K562 (cell line): ENCODE results near the gene AQP5. TPM values are rescaled to one million over a fixed set of nuclear protein-coding genes. Genes with fewer than 3 reads are reported as not detected.

Experiments
- ATAC-seq: fragments of 200-7000 bp; cut with Tn5 transposase; 3 replicates; pipeline ENCODE4 v1.9.1; 2020; ENCODE audit warnings: moderate library complexity
- BruUV-seq: library from RNA; stranded (reverse); fragments of 400-500 nt; replicated peaks from 2 replicates; lab custom pipeline; 2021; lab: Mats Ljungman, UMichigan
- CTCF ChIA-PET: fragments of 300-600 bp; formaldehyde crosslinking; extraction: SDS; loops from one replicate; lab custom pipeline; 2021; ENCODE audit warnings: low intra/inter-chr PET ratio; lab: Yijun Ruan, JAX
- POLR2A ChIA-PET: fragments of 300-600, 350-650 bp; sonication (Branson Sonifier 250); formaldehyde crosslinking; extraction: SDS; loops from one replicate; lab custom pipeline; 2021; ENCODE audit warnings: antibody characterized with exemption, inconsistent platforms; lab: Yijun Ruan, JAX
- DNase-seq, 4 experiments: peaks; one replicate each; pipeline versions ENCODE4 v3.0.0 to v3.0.0-alpha.2; 2011 to 2018; ENCODE audit warnings: low spot score in 3 of 4, mixed read lengths in 3 of 4; ENCODE audit errors: extremely low read depth in 1 of 4
- FAIRE-seq: peaks from 2 replicates; lab custom pipeline; 2011; peaks lifted over from hg19 to GRCh38; lab: Jason Lieb, UNC
- H2AFZ ChIP-seq: 2 replicates; pipeline ENCODE4 v1.6.0; 2011; ENCODE audit warnings: low read depth, low read length, control low read depth, inconsistent platforms
- H3K27ac ChIP-seq: fragments of 200-600 bp; 3 replicates; pipeline ENCODE4 v1.8.0; 2011; ENCODE audit warnings: low read depth, mild to moderate bottlenecking, control low read depth, inconsistent platforms, low read length, moderate library complexity, mixed read lengths; ENCODE audit errors: extremely low read depth
- H3K27me3 ChIP-seq, 2 experiments: fragments of 300-600 bp in 1 of 2; 2 replicates in 1 of 2; 3 replicates in 1 of 2; pipeline versions ENCODE4 v1.6.0 to v1.8.0; 2011; ENCODE audit warnings: inconsistent platforms in 2 of 2, low read length in 2 of 2, mild to moderate bottlenecking in 1 of 2, mixed read lengths in 1 of 2, moderate library complexity in 1 of 2; ENCODE audit not compliant: control insufficient read depth in 2 of 2, insufficient read depth in 2 of 2
- H3K36me3 ChIP-seq: fragments of 300-600 bp; 3 replicates; pipeline ENCODE4 v1.8.0; 2011; ENCODE audit warnings: mild to moderate bottlenecking, low read length, inconsistent platforms; ENCODE audit not compliant: control insufficient read depth, insufficient read depth
- H3K4me1 ChIP-seq, 2 experiments: fragments of 200-600 bp in 1 of 2; replicated peaks in 1 of 2; 2 replicates in 1 of 2; 3 replicates in 1 of 2; pipeline versions ENCODE4 v1.5.1 to v1.8.0; 2011; ENCODE audit warnings: inconsistent platforms in 2 of 2, low read length in 2 of 2, mild to moderate bottlenecking in 1 of 2, mixed read lengths in 1 of 2, moderate library complexity in 1 of 2; ENCODE audit not compliant: control insufficient read depth in 2 of 2, insufficient read depth in 2 of 2
- H3K4me2 ChIP-seq: 2 replicates; pipeline ENCODE4 v1.6.1; 2011; ENCODE audit warnings: low read length, control low read depth, inconsistent platforms, mixed read lengths; ENCODE audit not compliant: insufficient read depth
- H3K4me3 ChIP-seq: fragments of 200-600 bp; sonication (generic), shearing (Covaris generic); 2 replicates; pipeline ENCODE4 v1.5.1; 2016; ENCODE audit warnings: control low read depth, inconsistent platforms
- H3K79me2 ChIP-seq: fragments of 200-600 bp; 3 replicates; pipeline ENCODE4 v1.8.0; 2011; ENCODE audit warnings: low read length, inconsistent platforms; ENCODE audit not compliant: control insufficient read depth, insufficient read depth
- H3K9ac ChIP-seq, 2 experiments: 2 replicates each; pipeline versions ENCODE4 v1.6.0 to v1.6.1; 2011; ENCODE audit warnings: low read depth in 2 of 2, low read length in 2 of 2, control low read depth in 1 of 2, inconsistent platforms in 1 of 2, mild to moderate bottlenecking in 1 of 2, mixed read lengths in 1 of 2; ENCODE audit not compliant: insufficient read depth in 1 of 2
- H3K9me1 ChIP-seq: one replicate; pipeline ENCODE4 v1.6.0; 2011; ENCODE audit warnings: inconsistent platforms, mild to moderate bottlenecking, low read length, moderate library complexity; ENCODE audit not compliant: control insufficient read depth, insufficient read depth
- H3K9me3 ChIP-seq: replicated peaks from 2 replicates; pipeline ENCODE4 v1.5.1; 2011; ENCODE audit warnings: low read depth, low read length, inconsistent platforms; ENCODE audit not compliant: control insufficient read depth, insufficient read depth
- H4K20me1 ChIP-seq: replicated peaks from 2 replicates; pipeline ENCODE4 v1.6.1; 2011; ENCODE audit warnings: low read length, inconsistent platforms, mixed read lengths; ENCODE audit not compliant: control insufficient read depth, insufficient read depth
- BRCA1 ChIP-seq, 2 experiments: fragments of 450-650 bp in 1 of 2; sonication (generic) in 1 of 2; formaldehyde crosslinking in 1 of 2; IDR thresholded peaks; 2 replicates each; pipeline versions ENCODE4 v1.5.0 to v1.6.1; 2017 to 2020; ENCODE audit warnings: mild to moderate bottlenecking in 1 of 2, missing genetic modification reagents in 1 of 2
- GATAD2A ChIP-seq: fragments of 450-650 bp; IDR thresholded peaks from 2 replicates; pipeline ENCODE4 v1.6.1; 2017
- IRF1 ChIP-seq: sonication (generic); formaldehyde crosslinking; IDR thresholded peaks from 2 replicates; pipeline ENCODE4 v1.8.0; 2022; ENCODE audit warnings: missing genetic modification reagents, mild to moderate bottlenecking, borderline replicate concordance
- MED1 ChIP-seq: sonication (generic); formaldehyde crosslinking; IDR thresholded peaks from 2 replicates; pipeline ENCODE4 v1.8.1; 2023; ENCODE audit warnings: missing genetic modification reagents, borderline replicate concordance
- MEF2D ChIP-seq: conservative IDR thresholded peaks from 2 replicates; pipeline ENCODE4 v1.6.1; 2016; ENCODE audit warnings: low read depth, missing genetic modification characterization, missing compliant biosample characterization
- NCOA2 ChIP-seq, 2 experiments: fragments of 450-650 bp; IDR thresholded peaks; 2 replicates each; pipeline ENCODE4 v1.6.1; 2018; ENCODE audit warnings: mild to moderate bottlenecking in 2 of 2, moderate library complexity in 1 of 2; ENCODE audit not compliant: partially characterized antibody in 2 of 2
- RBM14 ChIP-seq: fragments of 200-400 bp; formaldehyde crosslinking; IDR thresholded peaks from 2 replicates; pipeline ENCODE4 v1.6.1; 2018; ENCODE audit warnings: low read depth, mild to moderate bottlenecking, low read length, moderate library complexity, borderline replicate concordance; ENCODE audit not compliant: insufficient read depth
- SRSF7 ChIP-seq: fragments of 200-400 bp; formaldehyde crosslinking; optimal IDR thresholded peaks from 2 replicates; pipeline ENCODE3; 2017; ENCODE audit warnings: mild to moderate bottlenecking, low read depth, low read length
- TBL1XR1 ChIP-seq, 2 experiments: IDR thresholded peaks; 2 replicates each; pipeline ENCODE4 v1.6.1; 2012; ENCODE audit warnings: improper control_type of control experiment in 2 of 2, low read length in 2 of 2, mild to moderate bottlenecking in 1 of 2
- TSC22D4 ChIP-seq: fragments of 450-650 bp; IDR thresholded peaks from 2 replicates; pipeline ENCODE4 v1.6.1; 2016; ENCODE audit warnings: missing genetic modification characterization, missing biosample characterization, control low read depth
- ZKSCAN8 ChIP-seq: fragments of 200-800 bp; sonication (Bioruptor generic); IDR thresholded peaks from 2 replicates; pipeline ENCODE4 v1.6.1; 2016; ENCODE audit warnings: missing genetic modification characterization, missing compliant biosample characterization
- ZNF830 ChIP-seq: fragments of 250-450 bp; sonication (Bioruptor Pico); IDR thresholded peaks from 2 replicates; pipeline ENCODE4 v1.5.0; 2021; ENCODE audit warnings: mild to moderate bottlenecking
- WGBS: fragments of 100-300 bp; shearing (Covaris generic); methylation state at CpG from one replicate; pipeline ENCODE4 v1.1.6; 2016; ENCODE audit warnings: low coverage, mixed read lengths; ENCODE audit not compliant: insufficient coverage; ENCODE audit errors: missing lambda C conversion rate; 5-methylcytosine and 5-hydroxymethylcytosine counted together
- in situ Hi-C: fragments of 300-500 bp; cut with MboI; formaldehyde crosslinking; loops from 4 replicates; pipeline ENCODE4 v1.15.0; 2018; ENCODE audit warnings: inconsistent platforms, mixed read lengths
- intact Hi-C: fragments of 100-400 bp; cut with micrococcal nuclease; formaldehyde crosslinking; loops from 2 replicates; pipeline ENCODE4 v1.14.2; 2022
- polyA plus RNA-seq, 8 experiments: library from polyadenylated mRNA; depleted of rRNA in 4 of 8; stranded (reverse) in 5 of 8; unstranded in 3 of 8; fragments of >200 nt; fragmentation: Nextera tagmentation in 2 of 8; fragmentation: Illumina TruSeq in 1 of 8; extraction: Ambion mirVana in 2 of 8; extraction: Trizol in 1 of 8; gene quantifications; 2 replicates each; pipeline versions ENCODE4 v1.2.1 to v1.2.3, GENCODE V29; 2011 to 2014; ENCODE audit warnings: inconsistent platforms in 1 of 8, missing spikeins in 1 of 8
- total RNA-seq, 7 experiments: library from RNA; depleted of rRNA in 6 of 7; stranded (reverse); fragments of >200 nt in 6 of 7; fragmentation: Illumina TruSeq in 2 of 7; extraction: Trizol in 2 of 7; gene quantifications; 2 replicates each; pipeline versions ENCODE4 v1.2.1 to v1.2.3, GENCODE V29; 2011 to 2021; ENCODE audit warnings: low replicate concordance in 1 of 7
- TF ChIP-seq, protein P1 (sequence below): fragments of 450-650 bp; IDR thresholded peaks from 2 replicates; pipeline ENCODE4 v1.6.1; 2016
- TF ChIP-seq, protein P2 (sequence below): sonication (generic); formaldehyde crosslinking; IDR thresholded peaks from 2 replicates; pipeline ENCODE4 v1.8.0; 2023; ENCODE audit warnings: mild to moderate bottlenecking, missing genetic modification reagents
- TF ChIP-seq, protein P3 (sequence below): sonication (generic); IDR thresholded peaks from 2 replicates; pipeline ENCODE4 v1.6.1; 2016

The AQP5 gene
- total and polyA plus RNA-seq, 9 of the 15 experiments (the other 6 are each of a cell fraction or from before 2014, with no cell fraction given), result not detected

- peaks cover 25 to 32% of the 10 kb centered on the region in 2 experiments for H3K4me1 ChIP-seq
- no peak overlapping the region for H2AFZ ChIP-seq
- intact Hi-C loops, result loop anchor here (5.0 kb wide), 1 partner anchor 48 kb away; the partner anchor contains the start of gene RACGAP1
- no peak overlapping the region for H3K27ac ChIP-seq
- ATAC-seq (no peak), FAIRE-seq (no peak), DNase-seq (no peak)
- ChIA-PET POLR2A (interaction anchor here (1.0 kb wide), 1 partner anchor 46 kb away, joined by 6 read pairs; the partner anchor contains the start of gene RACGAP1), CTCF (no interaction called here)
- 33% methylated on average over 3 of the region's 3 CpGs for WGBS
- no peaks in the 10 kb centered on the region for H3K79me2 ChIP-seq
- H4K20me1 ChIP-seq, result peaks cover 3% of the 10 kb centered on the region
- H3K4me2 ChIP-seq, result no peak overlapping the region
- no peaks in the 10 kb centered on the region for H3K9me1 ChIP-seq
- H3K9me3 ChIP-seq, result no peaks in the 10 kb centered on the region
- no TSS peak for BruUV-seq
- in situ Hi-C loops, result no loop called here
- peaks cover under 1% of the 10 kb centered on the region; the same call in 1 of the 3 replicates for H3K36me3 ChIP-seq
- H3K27me3 ChIP-seq, result no peaks in the 10 kb centered on the region
- H3K4me3 ChIP-seq, result no peak overlapping the region
- H3K9ac ChIP-seq, result no peak overlapping the region
- TF ChIP-seq IRF1 (CRISPR knock-in tag) (no peak), TSC22D4 (tag) (no peak), NCOA2 (IDR thresholded peaks at IDR 0.05; ENCODE audit: partially characterized antibody in 2 of 2) (no peak), GATAD2A (no peak), MEF2D (tag) (peak; percentile 64; the same call in 1 of the 2 replicates), TBL1XR1 (IDR thresholded peaks at IDR 0.05; ENCODE audit: low read length in 2 of 2) (no peak), MED1 (CRISPR knock-in tag) (no peak), BRCA1 (IDR thresholded peaks at IDR 0.05) (no peak), BRCA1 (CRISPR knock-in tag; IDR thresholded peaks at IDR 0.05) (no peak), ZNF830 (CRISPR knock-in tag) (no peak), SRSF7 (no peak), RBM14 (no peak), ZKSCAN8 (CRISPR knock-in tag) (no peak)
- TF ChIP-seq, protein P1, sequence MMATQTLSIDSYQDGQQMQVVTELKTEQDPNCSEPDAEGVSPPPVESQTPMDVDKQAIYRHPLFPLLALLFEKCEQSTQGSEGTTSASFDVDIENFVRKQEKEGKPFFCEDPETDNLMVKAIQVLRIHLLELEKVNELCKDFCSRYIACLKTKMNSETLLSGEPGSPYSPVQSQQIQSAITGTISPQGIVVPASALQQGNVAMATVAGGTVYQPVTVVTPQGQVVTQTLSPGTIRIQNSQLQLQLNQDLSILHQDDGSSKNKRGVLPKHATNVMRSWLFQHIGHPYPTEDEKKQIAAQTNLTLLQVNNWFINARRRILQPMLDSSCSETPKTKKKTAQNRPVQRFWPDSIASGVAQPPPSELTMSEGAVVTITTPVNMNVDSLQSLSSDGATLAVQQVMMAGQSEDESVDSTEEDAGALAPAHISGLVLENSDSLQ, result peak; percentile 17; the same call in 1 of the 2 replicates
- TF ChIP-seq, protein P2, sequence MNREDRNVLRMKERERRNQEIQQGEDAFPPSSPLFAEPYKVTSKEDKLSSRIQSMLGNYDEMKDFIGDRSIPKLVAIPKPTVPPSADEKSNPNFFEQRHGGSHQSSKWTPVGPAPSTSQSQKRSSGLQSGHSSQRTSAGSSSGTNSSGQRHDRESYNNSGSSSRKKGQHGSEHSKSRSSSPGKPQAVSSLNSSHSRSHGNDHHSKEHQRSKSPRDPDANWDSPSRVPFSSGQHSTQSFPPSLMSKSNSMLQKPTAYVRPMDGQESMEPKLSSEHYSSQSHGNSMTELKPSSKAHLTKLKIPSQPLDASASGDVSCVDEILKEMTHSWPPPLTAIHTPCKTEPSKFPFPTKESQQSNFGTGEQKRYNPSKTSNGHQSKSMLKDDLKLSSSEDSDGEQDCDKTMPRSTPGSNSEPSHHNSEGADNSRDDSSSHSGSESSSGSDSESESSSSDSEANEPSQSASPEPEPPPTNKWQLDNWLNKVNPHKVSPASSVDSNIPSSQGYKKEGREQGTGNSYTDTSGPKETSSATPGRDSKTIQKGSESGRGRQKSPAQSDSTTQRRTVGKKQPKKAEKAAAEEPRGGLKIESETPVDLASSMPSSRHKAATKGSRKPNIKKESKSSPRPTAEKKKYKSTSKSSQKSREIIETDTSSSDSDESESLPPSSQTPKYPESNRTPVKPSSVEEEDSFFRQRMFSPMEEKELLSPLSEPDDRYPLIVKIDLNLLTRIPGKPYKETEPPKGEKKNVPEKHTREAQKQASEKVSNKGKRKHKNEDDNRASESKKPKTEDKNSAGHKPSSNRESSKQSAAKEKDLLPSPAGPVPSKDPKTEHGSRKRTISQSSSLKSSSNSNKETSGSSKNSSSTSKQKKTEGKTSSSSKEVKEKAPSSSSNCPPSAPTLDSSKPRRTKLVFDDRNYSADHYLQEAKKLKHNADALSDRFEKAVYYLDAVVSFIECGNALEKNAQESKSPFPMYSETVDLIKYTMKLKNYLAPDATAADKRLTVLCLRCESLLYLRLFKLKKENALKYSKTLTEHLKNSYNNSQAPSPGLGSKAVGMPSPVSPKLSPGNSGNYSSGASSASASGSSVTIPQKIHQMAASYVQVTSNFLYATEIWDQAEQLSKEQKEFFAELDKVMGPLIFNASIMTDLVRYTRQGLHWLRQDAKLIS (CRISPR knock-in tag), result no peak
- TF ChIP-seq, protein P3, sequence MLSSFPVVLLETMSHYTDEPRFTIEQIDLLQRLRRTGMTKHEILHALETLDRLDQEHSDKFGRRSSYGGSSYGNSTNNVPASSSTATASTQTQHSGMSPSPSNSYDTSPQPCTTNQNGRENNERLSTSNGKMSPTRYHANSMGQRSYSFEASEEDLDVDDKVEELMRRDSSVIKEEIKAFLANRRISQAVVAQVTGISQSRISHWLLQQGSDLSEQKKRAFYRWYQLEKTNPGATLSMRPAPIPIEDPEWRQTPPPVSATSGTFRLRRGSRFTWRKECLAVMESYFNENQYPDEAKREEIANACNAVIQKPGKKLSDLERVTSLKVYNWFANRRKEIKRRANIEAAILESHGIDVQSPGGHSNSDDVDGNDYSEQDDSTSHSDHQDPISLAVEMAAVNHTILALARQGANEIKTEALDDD, result no peak
These were observed 18.1 kb downstream of the AQP5 start for GRCh38 chr12:49979791-49980190.
